Measurements from ENCODE around the gene TMC6. TPM values are rescaled to one million over a fixed set of nuclear protein-coding genes. Genes with fewer than 3 reads are reported as not detected.

TMC6 gene
- total and polyA plus RNA-seq, 2 of the 13 experiments (the other 11 are each of a cell fraction or from before 2014, with no cell fraction given), result 48.4 to 99.1 TPM

DNA sequence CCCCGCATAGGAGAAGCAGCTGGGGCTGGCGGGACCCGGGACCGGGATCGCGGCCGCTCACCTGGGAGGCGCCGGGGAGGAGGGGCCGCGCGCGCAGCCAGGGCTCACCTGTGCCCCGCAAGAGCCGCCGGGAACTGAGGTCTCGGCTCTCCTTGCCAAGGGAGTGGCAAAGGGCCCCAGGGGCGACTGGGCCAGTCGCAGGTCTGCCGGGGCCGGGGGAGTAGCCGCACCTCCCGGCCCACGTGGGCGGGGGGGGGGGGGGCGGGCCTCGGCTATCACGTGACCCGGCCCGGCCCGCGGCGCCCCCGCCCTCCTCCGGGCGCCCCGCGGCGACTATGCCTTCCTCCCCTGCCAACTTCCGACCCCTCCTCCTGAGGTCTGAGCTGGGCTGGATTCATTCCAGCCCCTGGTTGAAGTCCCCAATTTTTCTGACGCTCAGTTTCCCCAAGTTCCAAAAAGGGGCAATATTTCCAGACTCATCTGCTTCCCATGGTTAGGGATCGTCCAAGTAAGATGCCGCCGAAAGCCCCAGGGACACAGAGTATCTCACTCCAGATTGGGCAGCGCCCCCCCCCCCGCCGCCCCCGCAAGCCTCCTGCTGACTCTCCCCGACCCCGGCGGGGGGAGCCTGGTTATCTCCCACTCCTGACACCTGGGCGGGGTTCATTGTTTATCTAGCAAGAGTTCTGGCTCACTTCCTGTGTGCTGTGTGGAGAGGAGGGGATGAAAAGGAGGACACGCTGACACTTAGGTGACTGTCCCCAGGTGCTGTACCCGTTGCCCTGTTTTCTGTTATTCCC is at the start of gene TMC6 (continued):
- TF ChIP-seq, protein P1, sequence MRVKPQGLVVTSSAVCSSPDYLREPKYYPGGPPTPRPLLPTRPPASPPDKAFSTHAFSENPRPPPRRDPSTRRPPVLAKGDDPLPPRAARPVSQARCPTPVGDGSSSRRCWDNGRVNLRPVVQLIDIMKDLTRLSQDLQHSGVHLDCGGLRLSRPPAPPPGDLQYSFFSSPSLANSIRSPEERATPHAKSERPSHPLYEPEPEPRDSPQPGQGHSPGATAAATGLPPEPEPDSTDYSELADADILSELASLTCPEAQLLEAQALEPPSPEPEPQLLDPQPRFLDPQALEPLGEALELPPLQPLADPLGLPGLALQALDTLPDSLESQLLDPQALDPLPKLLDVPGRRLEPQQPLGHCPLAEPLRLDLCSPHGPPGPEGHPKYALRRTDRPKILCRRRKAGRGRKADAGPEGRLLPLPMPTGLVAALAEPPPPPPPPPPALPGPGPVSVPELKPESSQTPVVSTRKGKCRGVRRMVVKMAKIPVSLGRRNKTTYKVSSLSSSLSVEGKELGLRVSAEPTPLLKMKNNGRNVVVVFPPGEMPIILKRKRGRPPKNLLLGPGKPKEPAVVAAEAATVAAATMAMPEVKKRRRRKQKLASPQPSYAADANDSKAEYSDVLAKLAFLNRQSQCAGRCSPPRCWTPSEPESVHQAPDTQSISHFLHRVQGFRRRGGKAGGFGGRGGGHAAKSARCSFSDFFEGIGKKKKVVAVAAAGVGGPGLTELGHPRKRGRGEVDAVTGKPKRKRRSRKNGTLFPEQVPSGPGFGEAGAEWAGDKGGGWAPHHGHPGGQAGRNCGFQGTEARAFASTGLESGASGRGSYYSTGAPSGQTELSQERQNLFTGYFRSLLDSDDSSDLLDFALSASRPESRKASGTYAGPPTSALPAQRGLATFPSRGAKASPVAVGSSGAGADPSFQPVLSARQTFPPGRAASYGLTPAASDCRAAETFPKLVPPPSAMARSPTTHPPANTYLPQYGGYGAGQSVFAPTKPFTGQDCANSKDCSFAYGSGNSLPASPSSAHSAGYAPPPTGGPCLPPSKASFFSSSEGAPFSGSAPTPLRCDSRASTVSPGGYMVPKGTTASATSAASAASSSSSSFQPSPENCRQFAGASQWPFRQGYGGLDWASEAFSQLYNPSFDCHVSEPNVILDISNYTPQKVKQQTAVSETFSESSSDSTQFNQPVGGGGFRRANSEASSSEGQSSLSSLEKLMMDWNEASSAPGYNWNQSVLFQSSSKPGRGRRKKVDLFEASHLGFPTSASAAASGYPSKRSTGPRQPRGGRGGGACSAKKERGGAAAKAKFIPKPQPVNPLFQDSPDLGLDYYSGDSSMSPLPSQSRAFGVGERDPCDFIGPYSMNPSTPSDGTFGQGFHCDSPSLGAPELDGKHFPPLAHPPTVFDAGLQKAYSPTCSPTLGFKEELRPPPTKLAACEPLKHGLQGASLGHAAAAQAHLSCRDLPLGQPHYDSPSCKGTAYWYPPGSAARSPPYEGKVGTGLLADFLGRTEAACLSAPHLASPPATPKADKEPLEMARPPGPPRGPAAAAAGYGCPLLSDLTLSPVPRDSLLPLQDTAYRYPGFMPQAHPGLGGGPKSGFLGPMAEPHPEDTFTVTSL (CRISPR knock-in tag; IDR thresholded peaks at IDR 0.05; ENCODE audit: borderline replicate concordance), result no peak; the same call in 1 of the 2 replicates
- TF ChIP-seq FOXK2 (IDR thresholded peaks at IDR 0.05), result no peak
- no peak for TF ChIP-seq SNAPC2 (CRISPR knock-in tag; IDR thresholded peaks at IDR 0.05)
- no peak for TF ChIP-seq ZNF44 (CRISPR knock-in tag; IDR thresholded peaks at IDR 0.05)
- TF ChIP-seq ARID2 (CRISPR knock-in tag; IDR thresholded peaks at IDR 0.05; ENCODE audit: borderline replicate concordance), result no peak
- TF ChIP-seq, protein P2, sequence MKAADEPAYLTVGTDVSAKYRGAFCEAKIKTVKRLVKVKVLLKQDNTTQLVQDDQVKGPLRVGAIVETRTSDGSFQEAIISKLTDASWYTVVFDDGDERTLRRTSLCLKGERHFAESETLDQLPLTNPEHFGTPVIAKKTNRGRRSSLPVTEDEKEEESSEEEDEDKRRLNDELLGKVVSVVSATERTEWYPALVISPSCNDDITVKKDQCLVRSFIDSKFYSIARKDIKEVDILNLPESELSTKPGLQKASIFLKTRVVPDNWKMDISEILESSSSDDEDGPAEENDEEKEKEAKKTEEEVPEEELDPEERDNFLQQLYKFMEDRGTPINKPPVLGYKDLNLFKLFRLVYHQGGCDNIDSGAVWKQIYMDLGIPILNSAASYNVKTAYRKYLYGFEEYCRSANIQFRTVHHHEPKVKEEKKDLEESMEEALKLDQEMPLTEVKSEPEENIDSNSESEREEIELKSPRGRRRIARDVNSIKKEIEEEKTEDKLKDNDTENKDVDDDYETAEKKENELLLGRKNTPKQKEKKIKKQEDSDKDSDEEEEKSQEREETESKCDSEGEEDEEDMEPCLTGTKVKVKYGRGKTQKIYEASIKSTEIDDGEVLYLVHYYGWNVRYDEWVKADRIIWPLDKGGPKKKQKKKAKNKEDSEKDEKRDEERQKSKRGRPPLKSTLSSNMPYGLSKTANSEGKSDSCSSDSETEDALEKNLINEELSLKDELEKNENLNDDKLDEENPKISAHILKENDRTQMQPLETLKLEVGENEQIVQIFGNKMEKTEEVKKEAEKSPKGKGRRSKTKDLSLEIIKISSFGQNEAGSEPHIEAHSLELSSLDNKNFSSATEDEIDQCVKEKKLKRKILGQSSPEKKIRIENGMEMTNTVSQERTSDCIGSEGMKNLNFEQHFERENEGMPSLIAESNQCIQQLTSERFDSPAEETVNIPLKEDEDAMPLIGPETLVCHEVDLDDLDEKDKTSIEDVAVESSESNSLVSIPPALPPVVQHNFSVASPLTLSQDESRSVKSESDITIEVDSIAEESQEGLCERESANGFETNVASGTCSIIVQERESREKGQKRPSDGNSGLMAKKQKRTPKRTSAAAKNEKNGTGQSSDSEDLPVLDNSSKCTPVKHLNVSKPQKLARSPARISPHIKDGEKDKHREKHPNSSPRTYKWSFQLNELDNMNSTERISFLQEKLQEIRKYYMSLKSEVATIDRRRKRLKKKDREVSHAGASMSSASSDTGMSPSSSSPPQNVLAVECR (CRISPR knock-in tag; IDR thresholded peaks at IDR 0.05; ENCODE audit: borderline replicate concordance), result peak; percentile 90
- no peak for TF ChIP-seq SRSF9 (IDR thresholded peaks at IDR 0.05; ENCODE audit: borderline replicate concordance, insufficient read depth, low read depth, low read length, poor library complexity, severe bottlenecking)
- no peak for TF ChIP-seq ZNF737 (CRISPR knock-in tag; IDR thresholded peaks at IDR 0.05; ENCODE audit: borderline replicate concordance)
- TF ChIP-seq ZNF138 (CRISPR knock-in tag; IDR thresholded peaks at IDR 0.05; ENCODE audit: low read depth), result no peak
- TF ChIP-seq ZNF781 (CRISPR knock-in tag; IDR thresholded peaks at IDR 0.05; ENCODE audit: borderline replicate concordance, not compliant biosample characterization), result no peak
- peak; percentile 66; the same call in 1 of the 2 replicates for TF ChIP-seq ZSCAN31 (CRISPR knock-in tag; IDR thresholded peaks at IDR 0.05; ENCODE audit: low read depth)
- TF ChIP-seq, protein P3, sequence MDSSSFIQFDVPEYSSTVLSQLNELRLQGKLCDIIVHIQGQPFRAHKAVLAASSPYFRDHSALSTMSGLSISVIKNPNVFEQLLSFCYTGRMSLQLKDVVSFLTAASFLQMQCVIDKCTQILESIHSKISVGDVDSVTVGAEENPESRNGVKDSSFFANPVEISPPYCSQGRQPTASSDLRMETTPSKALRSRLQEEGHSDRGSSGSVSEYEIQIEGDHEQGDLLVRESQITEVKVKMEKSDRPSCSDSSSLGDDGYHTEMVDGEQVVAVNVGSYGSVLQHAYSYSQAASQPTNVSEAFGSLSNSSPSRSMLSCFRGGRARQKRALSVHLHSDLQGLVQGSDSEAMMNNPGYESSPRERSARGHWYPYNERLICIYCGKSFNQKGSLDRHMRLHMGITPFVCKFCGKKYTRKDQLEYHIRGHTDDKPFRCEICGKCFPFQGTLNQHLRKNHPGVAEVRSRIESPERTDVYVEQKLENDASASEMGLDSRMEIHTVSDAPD (CRISPR knock-in tag; IDR thresholded peaks at IDR 0.05), result no peak
- TF ChIP-seq PCBP2 (optimal IDR thresholded peaks at IDR 0.05; ENCODE audit: low read depth, low read length, poor library complexity, severe bottlenecking), result no peak
- peak; percentile 91 for TF ChIP-seq SP5 (CRISPR knock-in tag; IDR thresholded peaks at IDR 0.05; ENCODE audit: borderline replicate concordance, low read depth)
- TF ChIP-seq NRL (CRISPR knock-in tag; IDR thresholded peaks at IDR 0.05; ENCODE audit: borderline replicate concordance), result 0 out of 2 replicates have a peak, but pooled peaks have one; percentile 68
- no peak; a peak in 1 of 4 replicates for TF ChIP-seq NR2F1 (CRISPR knock-in tag; IDR thresholded peaks at IDR 0.05)

Data from HepG2 (cell line).